ENCODE measurements around the gene FNDC3A.

- TF ChIP-seq EZH2 (IDR thresholded peaks at IDR 0.05) (no peak), CTCF (IDR thresholded peaks at IDR 0.05) (no peak)
Observed at GRCh38 chr13:49214917-49215376, 239.2 kb downstream of the FNDC3A start.

Measured in neural progenitor cell (in vitro differentiated cells).